GM19025 (cell line): ENCODE measurements around the gene SLC44A1.

Experiments used
- ATAC-seq: cut with Tn5 transposase; IDR thresholded peaks from one replicate; pipeline ENCODE4 v1.9.1; 2021; ENCODE audit warnings: mild to moderate bottlenecking, low read depth, moderate library complexity; ENCODE audit not compliant: unreplicated experiment

Gene SLC44A1

DNA sequence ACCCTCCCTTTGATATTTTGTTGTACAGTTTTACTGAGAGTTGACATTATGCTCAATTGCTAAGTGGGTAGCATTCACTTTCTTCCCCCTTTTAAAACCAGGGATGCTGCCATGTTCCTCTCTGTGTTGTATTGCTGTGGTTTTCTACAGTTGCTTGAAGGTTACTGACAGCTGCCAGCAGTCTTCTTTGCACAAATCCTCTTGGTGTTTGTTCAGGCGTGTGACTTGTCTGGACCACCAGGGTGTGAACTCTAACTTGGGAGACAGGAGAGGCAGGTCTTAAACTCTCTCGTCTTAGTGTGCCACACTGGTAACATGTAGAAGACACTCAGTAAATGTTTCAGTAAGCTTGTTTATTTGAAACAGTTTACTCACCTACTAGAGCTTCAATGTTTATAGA lies 25.1 kb downstream of the SLC44A1 start:
- no peak for ATAC-seq

DNA sequence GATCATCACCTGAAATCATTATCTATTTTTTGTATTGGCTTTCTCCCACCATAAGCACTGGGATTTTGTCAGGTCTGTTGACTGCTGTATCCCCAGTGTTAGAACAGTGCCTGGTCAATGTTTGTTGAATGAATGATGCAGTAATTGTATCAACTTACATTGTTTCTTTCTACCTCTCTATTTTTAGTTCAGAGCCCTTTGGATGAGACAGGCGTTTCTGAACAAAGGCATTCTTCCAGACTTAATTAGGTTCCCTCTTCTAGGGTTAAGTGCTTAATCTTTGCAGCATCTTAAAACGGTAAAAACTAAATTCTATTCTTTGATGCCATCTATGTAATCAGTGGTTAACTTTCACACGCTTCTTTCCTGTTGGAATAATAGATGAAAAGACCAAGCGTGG lies 26.3 kb downstream of the SLC44A1 start:
- no peak for ATAC-seq

DNA sequence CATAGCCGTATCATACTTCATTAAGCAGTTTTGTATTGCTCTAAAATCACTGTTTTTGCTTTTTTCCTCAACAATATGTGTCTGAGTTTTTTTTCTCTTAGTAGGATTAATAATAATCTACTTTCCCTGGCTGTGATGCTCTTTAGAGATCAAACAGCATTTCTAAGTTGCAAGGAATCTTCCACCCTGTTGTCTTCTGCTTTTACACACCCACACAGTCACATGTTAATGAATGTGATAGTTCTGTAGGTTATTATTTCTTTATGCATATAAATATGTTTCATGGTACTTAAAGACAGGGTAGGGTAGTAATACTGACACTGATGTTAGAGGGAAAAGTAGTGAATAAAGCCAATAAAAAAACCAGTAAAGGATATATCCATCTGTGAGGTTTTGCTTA lies 29.3 kb downstream of the SLC44A1 start:
- no peak for ATAC-seq

DNA sequence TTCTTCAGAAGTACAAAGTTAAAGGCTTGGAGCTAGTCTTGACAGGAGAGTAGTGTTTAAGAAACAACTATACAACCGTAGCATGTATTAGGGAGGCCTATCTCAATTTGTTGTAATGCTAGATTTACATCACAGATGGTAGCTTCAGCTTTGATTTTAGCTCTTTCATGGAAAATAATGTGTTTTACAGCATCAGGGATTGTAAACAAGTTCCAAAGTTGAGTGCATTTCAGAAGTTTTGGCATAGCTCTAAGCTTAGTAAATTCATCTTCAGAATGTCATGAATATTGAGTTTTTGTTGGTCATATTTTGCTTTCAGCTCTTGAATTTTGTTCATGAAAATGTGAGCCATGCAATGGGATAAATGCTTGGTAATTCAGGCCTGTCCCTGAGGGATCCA lies 30.7 kb downstream of the SLC44A1 start:
- no peak for ATAC-seq

DNA sequence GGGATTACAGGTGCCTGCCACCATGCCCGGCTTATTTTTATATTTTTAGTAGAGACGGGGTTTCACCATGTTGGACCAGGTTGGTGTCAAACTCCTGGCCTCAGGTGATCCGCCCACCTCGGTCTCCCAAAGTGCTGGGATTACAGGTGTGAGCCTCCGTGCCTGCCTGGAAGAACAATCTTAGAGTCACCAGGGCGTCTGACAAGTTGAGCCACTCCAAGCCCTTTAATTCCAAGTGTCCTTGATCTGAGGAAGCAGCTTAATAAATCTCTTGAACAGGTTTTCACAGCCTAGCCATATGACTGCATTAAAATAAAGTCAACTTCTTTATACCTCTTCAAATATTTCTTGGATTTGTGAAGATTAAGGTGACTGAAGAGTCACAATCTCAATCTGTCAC lies 31.5 kb downstream of the SLC44A1 start:
- no peak for ATAC-seq

DNA sequence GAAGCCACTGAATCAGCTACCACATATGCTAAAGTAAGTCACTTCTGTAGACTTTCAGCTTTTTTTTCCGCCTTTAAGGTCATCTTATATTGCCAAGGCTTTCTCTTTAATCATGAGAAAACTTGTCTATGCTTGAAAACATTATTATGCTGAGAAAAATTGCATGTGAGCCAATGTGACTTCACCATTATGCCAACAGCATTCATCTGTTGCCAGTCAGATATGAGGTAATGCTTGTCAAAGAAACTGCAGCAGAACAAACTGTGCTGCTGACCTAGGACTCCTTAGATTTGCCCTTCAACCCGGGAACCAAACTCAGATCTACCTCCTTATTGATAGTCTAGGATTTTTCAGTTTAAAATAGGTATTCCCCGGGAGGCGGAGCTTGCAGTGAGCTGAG lies 34.3 kb downstream of the SLC44A1 start:
- ATAC-seq = no peak

DNA sequence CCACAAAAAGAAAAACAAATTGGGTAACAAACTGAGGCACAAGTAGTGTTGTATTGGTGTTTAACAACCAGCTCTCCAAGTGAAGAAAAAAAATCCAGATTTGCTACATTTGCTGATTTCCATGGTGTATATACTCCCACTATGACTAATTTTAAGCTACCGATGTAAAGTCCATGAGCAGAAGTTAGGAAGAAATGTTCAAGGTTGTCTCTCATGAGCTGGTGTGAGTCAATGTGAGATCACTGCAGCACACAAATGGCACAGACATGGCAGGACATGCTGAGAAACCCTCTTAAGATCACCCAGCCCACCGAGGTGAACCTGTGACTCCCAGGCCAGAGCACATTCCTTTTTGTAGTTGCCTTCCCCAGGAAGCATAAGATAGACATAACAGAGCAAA lies 36.2 kb downstream of the SLC44A1 start:
- ATAC-seq = no peak

DNA sequence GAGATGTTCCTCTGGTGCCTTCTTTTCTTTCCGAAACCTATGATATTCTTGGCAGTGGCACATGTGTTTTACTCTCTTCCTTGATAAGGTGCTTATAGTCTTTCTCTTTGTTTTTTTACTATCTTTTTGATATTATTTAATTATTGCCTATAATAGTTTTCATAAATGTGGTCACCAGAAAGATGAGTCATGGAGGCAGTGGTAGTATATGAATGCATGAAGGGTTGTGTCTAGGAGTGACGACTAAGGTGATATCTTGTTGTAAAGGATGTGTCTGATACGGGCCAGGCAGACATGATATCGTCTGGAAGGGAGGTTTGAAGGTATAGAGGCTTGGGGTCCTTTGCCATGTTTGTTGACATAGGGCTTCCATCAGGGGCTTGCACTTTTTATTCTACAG lies 36.8 kb downstream of the SLC44A1 start:
- no peak for ATAC-seq

DNA sequence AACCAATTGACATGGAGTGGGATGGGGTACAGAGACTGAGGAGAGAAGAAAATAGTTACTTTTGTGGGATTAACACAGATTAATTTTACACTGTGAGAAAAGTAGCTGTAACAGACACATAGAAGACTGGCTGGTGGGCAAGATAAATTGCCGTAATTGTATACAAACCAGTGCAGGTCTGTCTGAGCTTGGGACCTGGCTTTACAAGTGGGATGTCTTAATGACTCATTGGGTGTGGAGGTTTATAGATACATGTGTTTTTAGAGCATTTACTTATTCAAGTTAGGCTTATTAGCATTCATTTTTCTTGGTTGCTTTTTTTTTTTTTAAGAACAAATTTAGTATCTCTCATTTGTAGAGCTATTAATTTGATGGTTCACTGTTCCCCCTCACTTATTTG lies 37.5 kb downstream of the SLC44A1 start:
- ATAC-seq = no peak

DNA sequence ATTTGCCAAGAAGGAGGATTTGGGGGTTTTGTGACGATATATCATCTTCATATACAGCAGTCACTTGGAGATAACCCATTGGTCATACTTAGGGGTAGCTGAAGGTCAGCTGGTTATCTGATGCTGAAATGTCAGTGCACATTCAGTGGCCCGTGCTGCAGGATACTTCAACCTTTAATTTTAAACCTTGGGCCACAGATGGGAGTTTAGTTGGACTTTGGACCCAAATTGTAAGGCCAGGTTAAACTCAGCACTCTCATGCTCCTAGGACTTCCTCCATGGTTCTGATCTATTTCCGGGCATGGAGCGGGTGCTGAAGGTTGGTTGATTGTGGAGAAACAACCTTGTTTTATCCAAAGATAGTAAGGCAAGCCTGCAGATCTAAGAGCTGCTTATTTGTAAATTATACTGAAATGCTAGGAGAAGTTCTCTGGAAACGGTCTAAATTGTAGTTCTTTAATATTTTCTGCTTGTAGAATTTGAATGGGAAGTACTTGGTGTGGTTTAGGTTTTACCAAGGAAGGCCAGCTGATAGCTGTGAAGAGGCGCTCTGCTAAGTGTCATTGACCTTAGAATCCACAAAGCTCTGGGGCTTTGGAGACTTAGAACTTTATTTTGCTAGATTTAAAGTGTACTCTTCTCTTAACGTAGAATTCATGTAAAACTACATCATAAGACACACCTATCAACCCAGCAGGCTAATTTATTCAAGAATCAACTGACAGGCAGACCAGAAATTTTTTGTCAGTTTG lies 38.6 kb downstream of the SLC44A1 start:
- ATAC-seq = no peak

DNA sequence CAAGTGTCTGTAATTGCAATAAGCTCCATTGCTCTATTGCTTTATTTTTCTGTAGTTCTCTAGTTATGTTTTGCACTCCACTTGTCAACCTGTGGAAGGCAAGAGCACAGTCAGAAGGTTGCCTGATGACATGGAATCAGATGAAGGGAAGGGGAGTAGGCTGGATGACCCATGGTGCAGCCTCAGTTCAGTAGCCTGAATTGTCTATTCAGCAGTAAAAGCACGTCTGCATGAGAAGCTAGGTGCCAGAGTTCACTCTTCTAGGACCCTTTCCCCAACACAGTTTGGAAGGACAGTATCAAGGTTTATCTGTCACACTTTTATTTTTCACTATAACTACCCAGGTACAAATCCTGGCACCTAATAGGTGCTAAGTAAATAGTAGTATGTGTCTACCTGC lies 39.3 kb downstream of the SLC44A1 start:
- ATAC-seq = no peak

DNA sequence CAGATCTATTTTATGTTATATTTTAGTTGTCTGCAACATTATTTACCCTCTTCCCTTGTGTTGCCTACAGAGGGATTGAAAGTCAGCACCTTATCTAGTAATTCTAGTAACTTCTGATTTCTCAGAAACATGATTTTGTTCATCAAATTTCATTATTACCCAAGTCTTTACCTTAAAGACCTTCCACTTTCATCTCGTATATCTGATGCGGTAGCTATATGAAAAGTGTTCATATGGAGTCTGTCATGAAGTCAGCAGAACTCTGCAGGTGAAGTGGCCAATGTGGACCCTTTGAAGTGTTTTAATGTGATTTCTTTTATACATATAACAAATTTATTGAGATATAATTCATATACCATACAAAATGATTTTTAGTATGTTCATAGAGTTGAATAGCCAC lies 40.0 kb downstream of the SLC44A1 start:
- no peak for ATAC-seq

DNA sequence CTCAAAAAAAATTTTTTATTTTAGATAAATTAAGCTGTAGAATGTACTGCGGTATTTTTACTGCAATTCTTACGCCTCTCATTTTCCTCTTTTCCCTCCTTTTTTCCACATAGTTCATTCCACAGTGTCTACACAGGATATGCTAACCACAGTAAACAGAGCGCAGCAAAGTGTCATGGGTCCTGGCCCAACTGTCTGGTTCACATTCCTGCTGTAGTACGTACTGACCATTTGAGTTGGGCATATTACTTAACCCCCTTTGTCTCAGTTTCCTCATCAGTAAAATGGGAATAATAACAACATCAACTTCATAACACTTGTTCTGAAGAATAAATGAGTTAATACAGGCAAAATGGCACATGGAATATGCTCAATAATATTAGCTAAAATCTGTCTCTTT lies 41.6 kb downstream of the SLC44A1 start:
- ATAC-seq = no peak

DNA sequence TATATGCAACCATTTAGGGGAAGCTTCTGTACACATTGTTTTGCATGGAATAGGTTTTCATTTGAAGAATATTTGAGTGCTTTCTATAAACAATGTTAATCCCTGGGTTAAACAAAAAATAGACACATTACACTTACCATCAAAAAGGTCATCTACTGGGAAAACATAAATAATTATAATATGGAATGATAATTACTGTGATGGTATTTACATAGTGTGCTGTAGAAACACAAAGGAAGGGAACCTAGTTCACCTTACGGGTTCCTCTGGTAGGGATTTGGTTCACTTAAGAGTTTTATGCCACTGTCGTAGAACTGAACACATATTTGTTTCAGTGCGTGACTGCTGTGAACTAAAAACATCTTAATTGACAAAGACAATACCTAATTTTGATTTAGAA lies 44.9 kb downstream of the SLC44A1 start:
- ATAC-seq = no peak

DNA sequence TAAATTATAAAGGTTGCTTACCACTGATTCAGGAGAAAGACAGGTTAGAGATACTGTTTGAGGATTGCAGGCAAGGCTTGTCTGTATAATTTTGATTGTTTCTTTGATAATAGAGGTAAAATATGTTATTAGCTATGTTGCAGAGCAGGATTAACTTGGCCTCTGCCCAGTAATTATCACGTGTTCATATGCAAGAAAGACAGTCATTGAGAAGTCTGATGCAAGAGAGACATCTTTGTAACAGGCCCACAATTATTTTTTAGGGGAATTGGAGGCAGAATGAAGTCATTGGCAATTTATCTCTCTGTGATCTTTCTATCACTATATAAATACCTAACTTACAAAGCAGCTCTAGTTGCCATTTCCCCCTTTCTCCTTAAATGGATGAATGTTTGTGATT lies 46.0 kb downstream of the SLC44A1 start:
- no peak for ATAC-seq

DNA sequence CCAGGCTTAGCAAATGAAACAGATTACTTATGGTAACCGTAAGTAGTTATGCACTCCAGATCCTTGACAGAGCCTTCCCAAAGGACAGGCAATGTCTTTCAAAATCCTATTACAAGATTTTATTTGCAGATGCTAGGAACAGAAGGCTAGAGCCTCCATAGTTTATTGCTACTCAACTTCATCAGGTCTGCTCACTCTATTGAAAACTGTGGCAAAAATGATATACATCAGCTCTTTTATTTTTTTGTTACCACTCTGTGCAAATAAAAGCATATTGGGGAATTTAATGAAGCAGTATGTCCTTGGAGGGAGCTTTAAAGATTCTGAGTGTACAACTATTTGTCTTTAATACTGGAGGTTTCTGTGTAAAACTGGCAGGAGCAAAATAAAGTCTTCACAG lies 46.5 kb downstream of the SLC44A1 start:
- ATAC-seq = no peak

DNA sequence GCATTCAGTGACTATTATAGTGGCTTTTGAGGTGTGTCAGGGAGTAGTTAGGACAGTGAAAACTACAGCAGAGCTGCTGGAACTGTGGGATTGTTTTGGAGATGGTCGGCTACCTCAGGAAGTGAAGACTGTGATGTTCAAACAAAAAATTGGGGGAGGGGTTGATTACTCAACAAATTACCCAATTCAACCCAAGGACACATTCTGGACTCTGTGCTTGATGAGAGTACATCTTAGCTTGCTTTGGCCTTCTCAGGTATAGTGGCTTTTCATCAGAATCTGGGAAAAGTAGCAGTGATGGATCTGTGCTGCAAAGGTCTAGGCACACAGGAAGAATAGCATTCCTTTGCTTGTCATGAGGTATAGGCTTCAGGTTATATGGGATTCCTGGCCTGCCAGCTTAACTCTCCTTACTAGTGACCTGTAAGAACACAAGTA lies 47.0 kb downstream of the SLC44A1 start:
- ATAC-seq = no peak

DNA sequence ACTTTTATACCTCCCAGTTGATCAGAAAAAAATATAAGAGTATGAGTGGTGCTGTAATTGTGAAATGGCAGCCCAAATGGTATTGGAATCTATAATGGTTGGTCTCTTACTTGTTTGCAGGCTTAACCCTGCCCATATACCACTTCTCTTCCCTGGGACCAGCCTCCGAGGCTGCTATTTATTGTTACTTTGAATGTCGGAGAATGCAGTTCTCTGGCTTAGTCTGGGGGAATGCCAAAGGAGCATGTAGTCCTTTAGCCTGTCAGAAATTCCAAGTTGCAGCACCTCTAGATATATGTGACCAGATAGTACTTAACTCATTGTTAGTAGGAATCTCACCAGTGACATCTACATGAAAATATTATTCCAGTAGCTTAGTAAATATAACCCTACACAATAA lies 47.5 kb downstream of the SLC44A1 start:
- no peak for ATAC-seq

DNA sequence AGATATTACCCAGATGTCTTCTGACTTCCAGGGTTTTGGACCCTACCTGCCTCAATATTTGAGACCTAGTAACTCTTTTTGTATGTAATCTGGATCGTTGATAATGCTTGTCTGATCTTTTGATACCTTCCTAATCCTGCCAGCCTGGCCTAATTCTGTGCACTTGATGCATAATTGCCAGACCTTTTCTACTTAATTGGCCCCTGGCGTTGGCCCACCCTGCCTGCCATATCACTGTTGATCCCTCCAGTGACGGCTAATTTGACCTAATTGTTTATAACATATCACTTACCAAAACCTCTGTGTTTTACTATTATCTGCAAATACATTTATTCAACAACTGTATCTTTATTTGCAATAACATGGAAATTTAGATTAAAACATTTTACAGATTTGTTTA lies 49.0 kb downstream of the SLC44A1 start:
- no peak for ATAC-seq

DNA sequence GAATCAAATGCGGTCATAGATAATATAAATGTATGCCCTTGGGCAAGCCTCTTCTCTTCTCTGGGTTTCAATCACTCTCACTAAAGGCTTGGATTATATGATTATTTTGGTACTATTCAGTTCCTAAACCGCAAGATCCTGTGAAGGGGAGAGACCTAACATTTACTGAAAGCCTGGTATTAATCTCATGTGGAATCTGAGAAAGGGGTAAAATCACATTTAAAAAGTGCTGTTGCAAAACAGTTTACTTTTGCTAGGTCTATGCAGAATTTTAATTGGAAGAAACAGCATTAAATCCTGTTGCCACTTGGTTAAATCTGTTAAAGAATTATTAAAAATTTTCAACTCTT lies 50.7 kb downstream of the SLC44A1 start:
- ATAC-seq = no peak

DNA sequence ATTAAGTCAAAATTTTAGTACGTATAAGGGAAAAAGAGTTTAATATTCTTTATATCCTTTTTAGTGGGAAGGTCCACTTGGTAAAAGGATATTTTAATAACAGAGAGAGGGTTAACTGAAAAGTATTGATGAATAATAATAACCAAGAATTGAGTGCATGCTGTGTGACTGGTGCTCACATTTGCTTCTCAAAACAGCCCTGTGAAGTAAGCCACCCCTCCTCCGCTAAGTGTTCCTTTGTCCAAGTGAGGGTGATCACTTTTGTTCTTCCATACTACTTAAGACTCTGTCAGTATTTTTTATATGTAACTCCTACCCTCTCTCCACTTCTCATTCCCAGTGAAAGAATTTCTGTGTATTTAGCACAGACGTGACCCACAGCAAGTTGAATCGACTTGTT lies 51.5 kb downstream of the SLC44A1 start:
- ATAC-seq = no peak

DNA sequence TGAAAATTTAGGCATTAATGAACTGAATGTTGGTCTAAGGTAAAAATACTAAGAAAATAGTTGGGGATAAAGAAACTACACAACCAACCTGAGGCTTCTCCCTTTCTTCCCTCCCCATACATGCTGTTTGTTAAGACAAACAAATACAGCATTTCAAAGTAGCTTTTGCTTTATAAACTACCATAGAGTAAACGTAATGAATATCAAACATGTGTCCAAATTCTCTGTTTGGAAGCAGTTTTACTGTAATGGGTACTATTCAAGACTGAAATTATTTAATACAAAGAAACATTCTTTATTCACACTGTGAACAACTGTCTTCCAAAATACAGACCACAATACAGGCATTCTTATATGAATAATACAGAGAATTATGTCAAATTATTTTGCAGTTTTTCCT lies 52.0 kb downstream of the SLC44A1 start:
- ATAC-seq = no peak

DNA sequence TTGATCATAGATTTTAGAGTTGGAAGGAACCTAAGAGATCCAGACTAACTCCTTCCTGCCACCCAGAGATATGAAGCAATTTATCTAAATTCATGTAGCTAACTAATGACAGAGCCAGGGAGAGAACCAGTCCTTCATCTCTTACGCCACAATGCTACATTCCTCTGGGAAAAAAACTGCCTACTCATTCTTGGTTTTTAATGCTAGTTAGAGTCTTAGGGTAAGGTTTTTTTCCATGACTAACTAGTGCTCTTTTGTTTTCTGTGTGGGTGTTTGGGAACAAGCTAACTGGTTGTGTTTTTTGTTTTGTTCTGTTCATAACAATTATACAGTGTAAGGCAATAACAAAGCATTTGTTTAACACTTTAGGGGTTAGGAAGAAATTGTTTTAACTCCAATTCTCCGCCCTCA lies 52.4 kb downstream of the SLC44A1 start:
- ATAC-seq = no peak
